GM12873 (cell line): ENCODE results near the gene RAB27A.

ENCODE experiments used
- CTCF ChIP-seq: IDR thresholded peaks from 2 replicates; pipeline ENCODE4 v1.5.1; 2012; ENCODE audit warnings: low read depth, mild to moderate bottlenecking, moderate library complexity, low read length, control low read depth; ENCODE audit not compliant: insufficient read depth; ENCODE audit errors: missing control alignments

Gene RAB27A

GRCh38 chr15:55235546-55236036, 54.0 kb downstream of the RAB27A start:
- no peak for TF ChIP-seq CTCF

- TF ChIP-seq CTCF, result no peak
Measured at GRCh38 chr15:55234800-55235104, 54.9 kb downstream of the RAB27A start.

GRCh38 chr15:55234104-55234799, 55.4 kb downstream of the RAB27A start:
- TF ChIP-seq CTCF, result no peak

- no peak for TF ChIP-seq CTCF
Measured at GRCh38 chr15:55231455-55231854, 58.2 kb downstream of the RAB27A start.

GRCh38 chr15:55230953-55231352, 58.7 kb downstream of the RAB27A start:
- no peak for TF ChIP-seq CTCF

GRCh38 chr15:55230051-55230670, 59.5 kb downstream of the RAB27A start:
- no peak for TF ChIP-seq CTCF

- TF ChIP-seq CTCF, result no peak
Measured at GRCh38 chr15:55226127-55226526, 63.5 kb downstream of the RAB27A start.
